HG02763 (cell line): ENCODE results near the gene BAZ2B.

Experiments
- ATAC-seq: cut with Tn5 transposase; IDR thresholded peaks from one replicate; pipeline ENCODE4 v1.9.1; 2021; ENCODE audit warnings: mild to moderate bottlenecking, moderate library complexity; ENCODE audit not compliant: unreplicated experiment

BAZ2B gene

GRCh38 chr2:159462961-159463360 lies 153.4 kb downstream of the BAZ2B start:
- ATAC-seq, result no peak

GRCh38 chr2:159462201-159462785 lies 154.1 kb downstream of the BAZ2B start:
- no peak for ATAC-seq

GRCh38 chr2:159461076-159461475 lies 155.3 kb downstream of the BAZ2B start:
- no peak for ATAC-seq

GRCh38 chr2:159460227-159460626 lies 156.1 kb downstream of the BAZ2B start:
- ATAC-seq, result no peak

- ATAC-seq, result no peak
Observed at GRCh38 chr2:159459279-159459678, 157.1 kb downstream of the BAZ2B start.

- no peak for ATAC-seq
Observed at GRCh38 chr2:159457589-159457988, 158.8 kb downstream of the BAZ2B start.

GRCh38 chr2:159456500-159457426 lies 159.6 kb downstream of the BAZ2B start:
- ATAC-seq, result no peak

GRCh38 chr2:159455330-159455918 lies 160.9 kb downstream of the BAZ2B start:
- no peak for ATAC-seq

GRCh38 chr2:159454185-159454584 lies 162.2 kb downstream of the BAZ2B start:
- no peak for ATAC-seq

- no peak for ATAC-seq
Observed at GRCh38 chr2:159450180-159450579, 166.2 kb downstream of the BAZ2B start.

GRCh38 chr2:159449504-159450124 lies 166.7 kb downstream of the BAZ2B start:
- no peak for ATAC-seq

- ATAC-seq, result no peak
Observed at GRCh38 chr2:159446817-159447216, 169.5 kb downstream of the BAZ2B start.

- ATAC-seq, result no peak
Observed at GRCh38 chr2:159446201-159446600, 170.1 kb downstream of the BAZ2B start.

- no peak for ATAC-seq
Observed at GRCh38 chr2:159445307-159445706, 171.0 kb downstream of the BAZ2B start.

GRCh38 chr2:159444754-159445153 lies 171.6 kb downstream of the BAZ2B start:
- ATAC-seq, result no peak

- ATAC-seq, result no peak
Observed at GRCh38 chr2:159442159-159442852, 174.0 kb downstream of the BAZ2B start.

- ATAC-seq, result no peak
Observed at GRCh38 chr2:159441182-159441581, 175.2 kb downstream of the BAZ2B start.

- ATAC-seq, result no peak
Observed at GRCh38 chr2:159439421-159439820, 176.9 kb downstream of the BAZ2B start.

- ATAC-seq, result no peak
Observed at GRCh38 chr2:159438720-159439353, 177.5 kb downstream of the BAZ2B start.

GRCh38 chr2:159438284-159438683 lies 178.1 kb downstream of the BAZ2B start:
- ATAC-seq, result no peak
